PC-9 (cell line): ENCODE results near the gene DNAH2. TPM values are rescaled to one million over a fixed set of nuclear protein-coding genes. Genes with fewer than 3 reads are reported as not detected.
A peak's percentile ranks its signal among the peaks of the same experiment; 100 is the strongest.

Source experiments
- BruUV-seq: library from RNA; stranded (reverse); fragments of 400-500 nt; replicated peaks from 2 replicates; lab custom pipeline; 2021; lab: Mats Ljungman, UMichigan
- CTCF ChIA-PET: fragments of 300-600 bp; sonication (Branson Sonifier 250); formaldehyde crosslinking; loops from one replicate; lab custom pipeline; 2022; ENCODE audit warnings: antibody characterized with exemption; lab: Charles Lee
- POLR2A ChIA-PET: fragments of 300-600 bp; sonication (Branson Sonifier 250); formaldehyde crosslinking; loops from one replicate; lab custom pipeline; 2022; ENCODE audit warnings: antibody characterized with exemption; ENCODE audit not compliant: unreplicated experiment; lab: Charles Lee
- DNase-seq, 2 experiments: peaks; one replicate each; pipeline versions ENCODE4 v3.0.0 to v3.0.0-alpha.2; 2015 to 2022; ENCODE audit warnings: mixed read lengths in 1 of 2
- H2AFZ ChIP-seq: fragments of 200-600 bp; sonication (generic); 2 replicates; pipeline ENCODE4 v1.8.1; 2017; ENCODE audit warnings: antibody characterized with exemption
- H3F3A ChIP-seq: fragments of 200-600 bp; sonication (generic); 2 replicates; pipeline ENCODE4 v1.8.1; 2017; ENCODE audit warnings: antibody characterized with exemption, mild to moderate bottlenecking, low read depth; ENCODE audit not compliant: insufficient read depth
- H3K27ac ChIP-seq: fragments of 200-600 bp; sonication (generic); 2 replicates; pipeline ENCODE4 v1.6.1; 2016; ENCODE audit warnings: mixed run types
- H3K27me3 ChIP-seq: fragments of 200-600 bp; sonication (generic); 2 replicates; pipeline ENCODE4 v1.6.1; 2016; ENCODE audit warnings: low read depth, mixed run types; ENCODE audit not compliant: insufficient read depth
- H3K36me3 ChIP-seq: fragments of 200-600 bp; sonication (generic); 2 replicates; pipeline ENCODE4 v1.6.1; 2016; ENCODE audit warnings: low read depth, mixed run types
- H3K4me1 ChIP-seq: fragments of 200-600 bp; sonication (generic); replicated peaks from 2 replicates; pipeline ENCODE4 v1.6.1; 2016; ENCODE audit warnings: mixed run types; ENCODE audit not compliant: insufficient read depth
- H3K4me2 ChIP-seq: fragments of 200-600 bp; sonication (generic); 2 replicates; pipeline ENCODE4 v1.6.1; 2017; ENCODE audit warnings: mixed run types
- H3K4me3 ChIP-seq: fragments of 200-600 bp; sonication (generic); 2 replicates; pipeline ENCODE4 v1.6.1; 2016; ENCODE audit warnings: mixed run types
- H3K79me2 ChIP-seq: fragments of 200-600 bp; sonication (generic); 2 replicates; pipeline ENCODE4 v1.6.1; 2017; ENCODE audit warnings: low read depth, mixed run types
- H3K9me2 ChIP-seq: fragments of 200-600 bp; sonication (generic); 2 replicates; pipeline ENCODE4 v1.8.1; 2017; ENCODE audit warnings: mild to moderate bottlenecking; ENCODE audit not compliant: insufficient read depth
- H3K9me3 ChIP-seq: fragments of 200-600 bp; sonication (generic); 2 replicates; pipeline ENCODE4 v1.8.1; 2016; ENCODE audit warnings: low read depth; ENCODE audit not compliant: insufficient read depth
- H4K20me1 ChIP-seq: fragments of 200-600 bp; sonication (generic); 2 replicates; pipeline ENCODE4 v1.8.1; 2017; ENCODE audit not compliant: insufficient read depth
- EZH2 ChIP-seq: fragments of 200-600 bp; sonication (generic); IDR thresholded peaks from 2 replicates; pipeline ENCODE4 v1.8.0; 2017; ENCODE audit warnings: antibody characterized with exemption, low read depth
- intact Hi-C: fragments of 100-400 bp; cut with micrococcal nuclease; formaldehyde crosslinking; loops from one replicate; pipeline ENCODE4 v1.10.0; 2022; ENCODE audit not compliant: unreplicated experiment
- total RNA-seq: library from RNA; stranded (reverse); gene quantifications from 2 replicates; pipeline ENCODE4 v1.2.3, GENCODE V29; 2021
- TF ChIP-seq, protein P1 (sequence below): fragments of 200-600 bp; sonication (generic); conservative IDR thresholded peaks from 2 replicates; pipeline ENCODE4 v1.6.1; 2017; ENCODE audit warnings: mixed run types, antibody characterized with exemption, mild to moderate bottlenecking, moderate library complexity

The DNAH2 gene
- total RNA-seq, 1 experiment from 2014 or later: 10.6 TPM

DNA sequence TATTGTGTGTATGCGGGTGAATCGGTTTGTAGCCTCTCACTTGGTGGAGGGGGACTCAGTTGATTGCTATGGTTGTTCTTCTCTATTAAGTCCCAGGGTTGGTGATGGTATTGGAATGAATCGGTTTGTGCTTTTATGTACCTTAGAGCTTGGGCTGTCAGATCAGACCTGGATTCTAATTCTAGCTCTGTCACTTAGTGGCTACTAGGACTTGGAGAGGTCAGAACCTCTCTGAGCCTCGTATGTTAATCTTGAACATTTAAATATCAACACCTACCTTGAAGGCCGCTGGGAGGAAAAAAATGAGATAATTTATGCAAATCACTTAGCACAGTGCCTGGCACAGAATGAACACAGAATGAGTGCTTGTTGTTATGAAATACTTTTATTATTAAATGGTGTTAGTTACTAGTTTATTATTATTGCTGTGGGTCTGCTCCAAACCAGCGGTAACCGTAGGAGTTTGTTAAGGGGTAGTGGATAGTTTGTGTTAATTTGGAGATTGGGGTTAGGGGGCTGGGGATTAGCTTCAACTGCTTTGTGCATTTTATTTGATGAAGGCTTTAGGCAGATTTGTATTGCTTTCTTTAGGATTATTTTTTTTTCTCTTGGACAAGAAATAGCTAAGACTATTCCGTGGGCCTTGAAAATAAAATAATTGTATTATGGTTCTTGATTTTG is 120.0 kb downstream of the DNAH2 start:
- ChIA-PET CTCF (interaction anchor here (0.5 to 0.8 kb wide), 2 partner anchors 13 to 257 kb away, joined by 3 read pairs; no protein-coding TSS in a partner anchor), POLR2A (interaction anchor here (0.6 to 0.7 kb wide), 2 partner anchors 70 to 1980 kb away, joined by 5 to 9 read pairs; no protein-coding TSS in a partner anchor)
- intact Hi-C loops: loop anchor here (5.0 kb wide), 2 partner anchors 150 to 435 kb away; partner anchors contain the start of genes TMEM256, TP53 and WRAP53
- Histone ChIP-seq H3K27me3 (no peaks in the 10 kb centered on the region), H3K4me1 (peaks cover 24% of the 10 kb centered on the region), H2AFZ (no peak overlapping the region), H3K79me2 (no peaks in the 10 kb centered on the region; the same call in 1 of the 2 replicates), H3F3A (peaks cover 36% of the 10 kb centered on the region; the same call in 1 of the 2 replicates), H3K36me3 (no peaks in the 10 kb centered on the region), H3K27ac (no peak overlapping the region), H3K9me2 (no peaks in the 10 kb centered on the region), H3K4me3 (peak overlapping the region; percentile 82; the same call in 1 of the 2 replicates), H4K20me1 (no peaks in the 10 kb centered on the region), H3K4me2 (peak overlapping the region; percentile 88), H3K9me3 (no peaks in the 10 kb centered on the region)
- DNase-seq: no peak
- BruUV-seq: no TSS peak
- TF ChIP-seq, protein P1, sequence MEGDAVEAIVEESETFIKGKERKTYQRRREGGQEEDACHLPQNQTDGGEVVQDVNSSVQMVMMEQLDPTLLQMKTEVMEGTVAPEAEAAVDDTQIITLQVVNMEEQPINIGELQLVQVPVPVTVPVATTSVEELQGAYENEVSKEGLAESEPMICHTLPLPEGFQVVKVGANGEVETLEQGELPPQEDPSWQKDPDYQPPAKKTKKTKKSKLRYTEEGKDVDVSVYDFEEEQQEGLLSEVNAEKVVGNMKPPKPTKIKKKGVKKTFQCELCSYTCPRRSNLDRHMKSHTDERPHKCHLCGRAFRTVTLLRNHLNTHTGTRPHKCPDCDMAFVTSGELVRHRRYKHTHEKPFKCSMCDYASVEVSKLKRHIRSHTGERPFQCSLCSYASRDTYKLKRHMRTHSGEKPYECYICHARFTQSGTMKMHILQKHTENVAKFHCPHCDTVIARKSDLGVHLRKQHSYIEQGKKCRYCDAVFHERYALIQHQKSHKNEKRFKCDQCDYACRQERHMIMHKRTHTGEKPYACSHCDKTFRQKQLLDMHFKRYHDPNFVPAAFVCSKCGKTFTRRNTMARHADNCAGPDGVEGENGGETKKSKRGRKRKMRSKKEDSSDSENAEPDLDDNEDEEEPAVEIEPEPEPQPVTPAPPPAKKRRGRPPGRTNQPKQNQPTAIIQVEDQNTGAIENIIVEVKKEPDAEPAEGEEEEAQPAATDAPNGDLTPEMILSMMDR: no peak
- no peak for TF ChIP-seq EZH2

DNA sequence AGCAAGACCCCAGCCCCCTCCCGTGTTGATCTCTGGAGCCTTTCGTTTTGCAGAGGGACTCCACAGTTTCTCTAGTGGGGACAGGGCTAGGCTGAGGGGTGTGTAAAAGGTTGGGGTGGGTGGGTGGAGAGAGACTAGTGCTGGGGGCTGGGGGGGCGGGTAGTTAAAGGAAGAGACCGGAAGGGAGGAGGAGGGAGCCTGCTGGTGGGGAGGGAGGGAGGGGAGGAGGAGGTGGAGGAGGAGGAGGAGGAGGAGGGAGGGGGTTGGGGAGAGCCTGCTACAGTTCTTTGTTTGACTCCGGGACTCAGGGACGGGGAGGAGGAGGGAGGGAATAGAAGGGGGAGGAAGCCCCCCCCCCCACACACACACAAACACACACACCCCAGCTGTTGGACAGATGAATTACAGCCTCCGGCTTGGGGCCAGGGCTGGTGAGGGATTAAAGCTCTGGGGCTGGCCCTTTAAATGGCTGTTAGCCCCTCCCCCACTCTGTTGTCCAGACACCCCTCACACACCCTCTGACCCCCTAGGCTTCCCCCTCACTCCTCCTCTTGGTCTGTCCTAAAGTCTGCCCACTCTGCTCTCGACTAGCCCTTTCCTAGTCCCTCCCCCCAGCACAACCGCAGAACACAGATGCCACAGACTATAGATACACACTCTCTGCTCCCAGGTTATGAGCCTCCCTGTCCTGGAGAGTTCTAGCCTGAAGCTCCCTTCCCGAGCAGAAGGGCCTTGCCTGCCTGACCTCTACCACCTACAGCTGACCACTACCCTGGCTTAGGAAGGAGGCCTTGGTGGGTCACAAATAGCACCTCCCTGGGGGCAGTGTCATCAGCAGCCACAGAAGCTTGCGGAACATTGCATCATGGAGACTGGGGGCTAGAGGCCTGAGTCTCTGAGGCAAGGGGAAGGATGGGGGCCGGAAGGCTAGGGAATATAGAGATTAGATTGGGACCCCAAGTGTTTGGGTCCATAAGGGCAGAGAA is 120.8 kb downstream of the DNAH2 start:
- H3K79me2 ChIP-seq: peaks cover 5% of the 10 kb centered on the region
- POLR2A ChIA-PET: interaction anchor here (0.6 to 0.7 kb wide), 2 partner anchors 71 to 1979 kb away, joined by 5 to 9 read pairs; no protein-coding TSS in a partner anchor
- no peaks in the 10 kb centered on the region for H3K27me3 ChIP-seq
- H3K27ac ChIP-seq: peak overlapping the region; percentile 46
- DNase-seq: no peak
- no peak overlapping the region for H2AFZ ChIP-seq
- no peaks in the 10 kb centered on the region for H3K36me3 ChIP-seq
- no peaks in the 10 kb centered on the region for H3K9me2 ChIP-seq
- intact Hi-C loops: loop anchor here (5.0 kb wide), 2 partner anchors 151 to 436 kb away; partner anchors contain the start of genes TMEM256, TP53 and WRAP53
- TF ChIP-seq, protein P1: no peak
- TF ChIP-seq EZH2: no peak
- H4K20me1 ChIP-seq: no peaks in the 10 kb centered on the region
- H3F3A ChIP-seq: peaks cover 42% of the 10 kb centered on the region; the same call in 1 of the 2 replicates
- peaks cover 24% of the 10 kb centered on the region for H3K4me1 ChIP-seq
- BruUV-seq: no TSS peak
- peak overlapping the region; percentile 88 for H3K4me2 ChIP-seq
- H3K4me3 ChIP-seq: peak overlapping the region; percentile 82; the same call in 1 of the 2 replicates
- CTCF ChIA-PET: no interaction called here
- no peaks in the 10 kb centered on the region for H3K9me3 ChIP-seq
